ENCODE results near the gene PIGZ. TPM values are rescaled to one million over a fixed set of nuclear protein-coding genes. Genes with fewer than 3 reads are reported as not detected.

Gene PIGZ
- total RNA-seq, 1 donor from 2014 or later: 0.96 TPM

DNA sequence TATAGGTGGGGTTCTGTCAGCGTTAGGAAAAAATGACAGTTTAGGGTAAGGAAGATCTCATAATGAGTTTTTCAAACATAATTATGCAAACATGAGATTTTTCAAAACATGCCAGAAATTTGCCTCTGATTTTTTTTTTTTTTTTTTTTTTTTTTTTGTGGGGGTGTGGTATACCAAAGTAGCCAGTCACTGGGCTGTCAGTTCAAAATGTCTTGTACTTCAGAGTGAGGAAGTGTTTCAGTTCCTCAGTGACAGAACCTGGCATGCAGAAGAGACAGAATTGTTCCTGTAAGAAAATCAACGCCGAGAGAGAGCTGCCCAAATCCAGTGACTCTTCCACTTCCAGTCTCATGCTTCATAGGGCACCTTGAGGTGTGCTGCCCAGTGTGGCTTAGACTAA, 36.0 kb downstream of the PIGZ start:
- no peaks in the 10 kb centered on the region for H3K4me1 ChIP-seq
- H3K9me3 ChIP-seq: no peaks in the 10 kb centered on the region
- H3K27me3 ChIP-seq: no peaks in the 10 kb centered on the region
- H3K27ac ChIP-seq: no peak overlapping the region
- no peak overlapping the region for H3K4me3 ChIP-seq
- H3K36me3 ChIP-seq: peaks cover 71 to 86% of the 10 kb centered on the region in 2 donors
- intact Hi-C loops (cut with DNase I): no loop called here
- no peak for DNase-seq (ENCODE audit: low spot score in 2 of 2)
- TF ChIP-seq, protein P1, sequence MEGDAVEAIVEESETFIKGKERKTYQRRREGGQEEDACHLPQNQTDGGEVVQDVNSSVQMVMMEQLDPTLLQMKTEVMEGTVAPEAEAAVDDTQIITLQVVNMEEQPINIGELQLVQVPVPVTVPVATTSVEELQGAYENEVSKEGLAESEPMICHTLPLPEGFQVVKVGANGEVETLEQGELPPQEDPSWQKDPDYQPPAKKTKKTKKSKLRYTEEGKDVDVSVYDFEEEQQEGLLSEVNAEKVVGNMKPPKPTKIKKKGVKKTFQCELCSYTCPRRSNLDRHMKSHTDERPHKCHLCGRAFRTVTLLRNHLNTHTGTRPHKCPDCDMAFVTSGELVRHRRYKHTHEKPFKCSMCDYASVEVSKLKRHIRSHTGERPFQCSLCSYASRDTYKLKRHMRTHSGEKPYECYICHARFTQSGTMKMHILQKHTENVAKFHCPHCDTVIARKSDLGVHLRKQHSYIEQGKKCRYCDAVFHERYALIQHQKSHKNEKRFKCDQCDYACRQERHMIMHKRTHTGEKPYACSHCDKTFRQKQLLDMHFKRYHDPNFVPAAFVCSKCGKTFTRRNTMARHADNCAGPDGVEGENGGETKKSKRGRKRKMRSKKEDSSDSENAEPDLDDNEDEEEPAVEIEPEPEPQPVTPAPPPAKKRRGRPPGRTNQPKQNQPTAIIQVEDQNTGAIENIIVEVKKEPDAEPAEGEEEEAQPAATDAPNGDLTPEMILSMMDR (IDR thresholded peaks at IDR 0.05): no peak

DNA sequence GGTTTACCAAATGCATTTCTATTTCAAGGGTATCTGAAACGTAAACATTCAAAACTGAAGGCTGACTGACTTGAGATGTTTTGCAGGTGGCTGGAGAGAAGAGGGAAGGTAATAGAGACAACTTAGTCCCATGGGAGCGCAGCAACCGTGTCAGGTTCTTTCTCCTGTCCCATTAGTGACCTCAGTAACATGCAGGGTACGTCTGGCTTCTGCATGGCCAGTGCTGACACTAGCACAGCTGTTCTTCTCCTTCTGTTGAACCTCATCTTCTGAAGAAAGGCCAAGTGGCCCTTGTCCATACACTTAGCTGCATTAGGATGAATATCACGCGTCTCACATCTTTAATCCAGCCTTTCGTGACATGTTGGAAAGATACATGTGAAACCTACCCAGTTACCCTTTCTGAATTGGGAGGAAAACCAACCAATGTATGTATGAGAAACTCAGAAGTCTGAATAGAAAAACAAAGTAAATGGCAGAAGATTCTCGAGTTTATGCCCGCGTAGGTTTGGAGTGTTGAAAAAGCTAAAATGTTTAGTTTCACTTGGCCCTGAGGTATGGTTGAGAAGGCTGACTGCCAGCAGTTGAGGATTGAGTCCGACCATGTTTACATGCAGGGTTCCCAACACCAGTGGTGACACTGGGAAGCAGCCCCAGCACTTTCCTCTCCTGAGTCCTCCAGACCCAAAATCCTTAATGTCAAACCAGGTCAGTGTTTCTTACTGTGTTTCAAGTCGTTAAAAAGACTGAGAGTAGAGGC, 36.6 kb downstream of the PIGZ start:
- intact Hi-C loops (cut with DNase I): no loop called here
- no peak for DNase-seq (ENCODE audit: low spot score in 2 of 2)
- Histone ChIP-seq H3K4me1 (no peaks in the 10 kb centered on the region), H3K27ac (no peak overlapping the region), H3K27me3 (no peaks in the 10 kb centered on the region), H3K36me3 (peaks cover 65 to 82% of the 10 kb centered on the region in 2 donors), H3K9me3 (no peaks in the 10 kb centered on the region), H3K4me3 (no peak overlapping the region)
- TF ChIP-seq, protein P1 (IDR thresholded peaks at IDR 0.05): no peak

DNA sequence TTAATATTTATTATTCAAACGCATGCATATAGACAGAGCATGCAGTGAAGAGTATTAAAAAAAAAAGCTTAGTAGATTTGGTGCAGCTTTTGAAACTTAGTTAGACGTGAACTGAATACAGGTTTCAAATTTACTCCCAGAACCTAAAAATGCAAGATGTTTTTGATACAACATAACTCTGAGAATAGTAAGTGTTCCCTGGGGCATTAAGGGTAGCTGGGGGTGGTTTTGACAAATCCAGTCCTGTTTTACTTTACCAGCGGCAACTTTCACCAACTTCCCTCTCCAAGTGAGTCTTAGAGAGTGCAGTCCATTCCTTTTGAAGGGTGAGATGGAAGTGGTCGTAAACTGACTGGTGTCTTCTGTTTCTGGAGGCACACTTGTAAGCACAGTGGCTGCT, 37.5 kb downstream of the PIGZ start:
- Histone ChIP-seq H3K36me3 (peaks cover 59 to 74% of the 10 kb centered on the region in 2 donors), H3K9me3 (no peaks in the 10 kb centered on the region), H3K4me1 (no peaks in the 10 kb centered on the region), H3K27ac (no peak overlapping the region), H3K27me3 (no peaks in the 10 kb centered on the region), H3K4me3 (no peak overlapping the region)
- no peak for DNase-seq (ENCODE audit: low spot score in 2 of 2)
- intact Hi-C loops (cut with DNase I): no loop called here
- TF ChIP-seq, protein P1 (IDR thresholded peaks at IDR 0.05): no peak

DNA sequence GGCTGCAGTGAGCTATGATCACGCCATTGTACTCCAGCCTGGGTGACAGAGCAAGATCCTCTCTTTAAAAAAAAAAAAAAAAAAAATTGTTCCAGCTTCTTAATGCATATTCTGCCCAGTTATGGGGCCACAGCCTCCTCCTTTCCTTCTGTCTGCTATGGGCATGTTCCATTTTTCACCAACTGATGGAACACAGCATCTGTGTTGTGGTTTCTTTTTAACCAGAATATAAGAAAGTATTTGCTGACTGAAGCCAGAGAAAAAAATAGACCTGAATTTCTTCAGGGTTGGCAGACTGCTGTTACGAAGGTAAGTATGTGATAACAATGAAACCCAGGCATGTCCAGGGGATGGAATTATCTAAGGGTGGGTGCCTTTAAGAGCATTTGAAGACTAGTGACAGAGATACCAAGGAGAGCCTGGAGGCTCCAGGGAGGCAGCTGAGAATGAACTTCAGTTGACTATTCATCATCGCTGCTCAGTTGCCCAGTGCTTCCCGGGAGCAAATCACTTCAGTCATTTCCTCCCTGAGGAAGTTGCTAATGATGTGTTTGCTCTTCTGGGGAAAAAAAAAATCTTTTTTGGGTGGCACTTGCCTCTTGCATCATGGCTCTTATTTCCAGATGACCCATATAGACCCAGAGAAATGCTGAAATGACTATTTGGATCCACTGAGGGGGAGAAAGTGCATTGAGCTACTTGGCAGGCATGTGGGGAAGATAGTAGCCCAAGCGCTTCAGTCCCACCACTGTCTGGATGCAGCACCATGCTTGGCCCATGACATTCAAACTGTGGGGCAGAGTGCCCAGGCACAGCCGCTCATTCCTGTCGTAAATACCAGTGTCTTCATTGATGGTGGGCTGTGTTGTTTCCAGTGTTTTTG, 40.8 kb downstream of the PIGZ start:
- no peak overlapping the region for H3K4me3 ChIP-seq
- peaks cover 27 to 50% of the 10 kb centered on the region in 2 donors for H3K36me3 ChIP-seq
- TF ChIP-seq, protein P1 (IDR thresholded peaks at IDR 0.05): no peak
- H3K4me1 ChIP-seq: no peaks in the 10 kb centered on the region
- no peaks in the 10 kb centered on the region for H3K9me3 ChIP-seq
- no peaks in the 10 kb centered on the region for H3K27me3 ChIP-seq
- intact Hi-C loops (cut with DNase I): no loop called here
- H3K27ac ChIP-seq: no peak overlapping the region
- no peak for DNase-seq (ENCODE audit: low spot score in 2 of 2)

DNA sequence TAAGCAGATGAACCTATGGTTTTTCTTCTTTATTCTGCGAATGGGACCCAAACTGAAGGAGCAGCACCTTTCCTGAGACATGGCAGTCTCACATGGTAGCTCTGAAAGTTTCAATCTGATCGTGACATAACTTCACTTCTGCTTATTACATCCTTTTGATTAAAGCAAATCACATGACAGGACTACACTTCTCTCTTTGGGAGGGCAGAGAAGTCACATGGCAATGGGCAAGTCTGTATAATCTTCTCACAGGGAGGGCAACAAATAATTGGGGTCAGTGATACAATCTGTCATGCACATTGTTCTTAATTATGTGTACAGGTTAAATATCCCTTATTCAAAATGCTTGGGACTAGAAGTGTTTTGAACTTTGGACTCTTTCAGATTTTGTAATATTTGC, 47.9 kb downstream of the PIGZ start:
- Histone ChIP-seq H3K4me1 (no peaks in the 10 kb centered on the region), H3K27me3 (no peaks in the 10 kb centered on the region), H3K4me3 (no peak overlapping the region), H3K9me3 (no peaks in the 10 kb centered on the region), H3K27ac (no peak overlapping the region), H3K36me3 (peaks cover 3 to 24% of the 10 kb centered on the region in 2 donors)
- TF ChIP-seq, protein P1 (IDR thresholded peaks at IDR 0.05): no peak
- intact Hi-C loops (cut with DNase I): no loop called here
- DNase-seq (ENCODE audit: low spot score in 2 of 2): no peak

Data from ascending aorta (tissue), 2 donors.